NCI-H1436 (cell line): ENCODE measurements around the gene BCL3.
A peak's percentile ranks its signal among the peaks of the same experiment; 100 is the strongest.
"Not testable (repeated sequence)": the region's sequence is repeated elsewhere in the genome, so short reads cannot be mapped to it uniquely, and the experiment has no call there.

Experiments used
- DNase-seq: peaks from one replicate; lab custom pipeline; 2025; lab: John Stamatoyannopoulos, UW

The BCL3 gene

DNA sequence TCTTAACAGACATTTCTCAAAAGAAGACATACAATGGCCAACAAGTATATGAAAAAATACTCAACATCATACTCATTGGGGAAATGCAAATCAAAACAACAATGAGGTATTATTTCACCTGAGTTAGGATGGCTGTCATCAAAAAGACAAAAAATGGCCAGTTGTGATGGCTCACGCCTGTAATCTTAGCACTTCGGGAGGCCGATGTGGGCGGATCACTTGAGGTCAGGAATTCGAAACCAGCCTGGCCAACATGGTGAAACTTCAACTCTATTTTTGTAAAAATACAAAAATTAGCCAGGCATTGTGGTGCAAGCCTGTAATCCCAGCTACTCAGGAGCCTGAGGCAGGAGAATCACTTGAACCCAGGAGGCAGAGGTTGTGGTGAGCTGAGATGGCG, 27.6 kb upstream of the BCL3 start:
- DNase-seq: no peak

DNA sequence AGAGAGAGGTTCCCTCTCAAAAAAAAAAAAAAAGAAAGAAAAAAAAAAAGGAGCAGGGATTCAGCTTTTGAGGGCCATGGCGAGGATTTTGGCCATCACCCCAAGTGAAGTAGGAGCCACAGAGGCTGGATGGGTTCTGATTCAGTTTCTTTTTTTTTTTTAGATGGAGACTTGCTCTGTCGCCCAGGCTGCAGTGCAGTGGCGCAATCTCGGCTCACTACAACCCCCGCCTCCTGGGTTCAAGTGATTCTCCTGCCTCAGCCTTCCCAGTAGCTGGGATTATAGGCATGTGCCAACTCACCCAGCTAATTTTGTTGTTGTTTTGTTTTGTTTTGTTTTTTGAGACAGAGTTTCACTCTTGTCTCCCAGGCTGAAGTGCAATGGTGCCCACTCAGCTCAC, 27.1 kb upstream of the BCL3 start:
- DNase-seq: not testable (repeated sequence)

DNA sequence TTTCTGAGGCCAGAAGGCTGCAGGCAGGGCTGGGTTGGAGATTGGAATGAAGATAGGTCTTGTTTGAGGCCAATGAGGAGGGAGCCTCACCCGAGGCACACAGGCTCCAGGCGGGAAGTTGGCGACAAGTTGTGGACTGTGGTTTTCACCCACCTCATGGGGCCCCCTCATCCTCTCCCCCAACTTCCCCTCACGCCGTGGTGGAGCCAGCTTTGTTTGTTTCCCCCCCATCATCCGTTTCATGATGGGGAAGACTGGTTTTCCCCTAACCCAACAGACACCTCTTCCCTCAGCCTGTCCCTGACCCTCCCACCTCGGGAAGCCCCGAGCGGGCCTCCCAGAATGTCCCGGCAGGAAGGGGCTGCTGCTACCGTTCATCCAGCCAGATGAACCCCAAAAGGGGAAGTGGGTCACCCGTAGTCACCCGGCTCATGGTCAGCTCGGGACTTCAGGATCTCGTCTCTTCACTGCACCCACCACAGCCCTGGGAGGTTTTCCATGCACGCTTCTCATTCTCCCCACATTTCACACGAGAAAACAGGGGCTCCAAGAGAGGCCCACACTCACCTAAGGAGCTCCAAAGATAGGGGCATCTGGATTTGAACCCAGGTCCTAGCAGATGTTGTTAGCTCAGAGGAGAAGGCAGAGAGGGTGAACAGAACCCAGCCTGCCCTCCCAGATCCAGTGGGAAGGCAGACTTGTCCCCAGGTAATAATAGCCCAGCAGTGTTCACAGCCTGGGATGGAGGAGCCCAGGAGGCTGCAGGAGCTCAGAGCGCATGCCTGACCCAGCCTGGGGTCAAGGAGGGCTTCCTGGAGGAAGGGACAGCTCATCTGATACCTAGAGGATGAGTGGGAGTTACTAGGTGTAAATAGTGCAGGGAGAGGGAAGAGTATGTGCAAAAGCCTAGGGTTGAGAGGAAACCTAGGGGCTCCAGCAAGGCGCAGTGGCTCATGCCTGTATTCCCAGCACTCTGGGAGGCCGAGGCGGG, 26.1 kb upstream of the BCL3 start:
- no peak for DNase-seq

DNA sequence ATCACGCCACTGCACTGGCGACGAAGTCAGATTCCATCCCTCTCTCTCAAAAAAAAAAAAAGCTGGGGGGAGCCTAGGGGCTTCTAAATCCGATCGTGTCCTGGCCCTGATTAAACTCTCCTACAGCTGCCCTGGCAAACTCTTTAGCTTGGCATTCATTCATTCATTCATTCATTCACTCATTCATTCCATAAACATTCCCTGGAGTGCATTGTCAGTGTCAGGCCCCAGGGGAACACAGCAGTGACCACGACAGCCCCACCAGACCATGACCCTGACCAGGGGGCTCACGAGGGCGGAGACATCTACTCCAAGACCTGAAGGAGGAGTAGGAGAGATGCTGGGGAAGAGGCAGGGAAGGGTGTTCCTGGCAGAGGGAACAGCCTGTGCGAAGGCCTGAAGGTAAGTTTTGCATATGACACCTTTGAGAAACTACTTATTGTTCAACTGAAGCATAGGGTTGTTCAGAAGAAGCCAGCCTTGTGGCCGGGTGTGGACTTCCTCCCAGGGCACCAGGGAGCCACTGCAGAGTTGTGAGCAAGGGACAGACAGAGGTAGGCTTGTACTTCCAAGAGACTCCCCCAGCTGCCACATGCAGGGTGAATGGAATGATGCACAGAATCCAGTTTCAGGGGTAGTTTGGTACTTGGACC, 25.1 kb upstream of the BCL3 start:
- no peak for DNase-seq

DNA sequence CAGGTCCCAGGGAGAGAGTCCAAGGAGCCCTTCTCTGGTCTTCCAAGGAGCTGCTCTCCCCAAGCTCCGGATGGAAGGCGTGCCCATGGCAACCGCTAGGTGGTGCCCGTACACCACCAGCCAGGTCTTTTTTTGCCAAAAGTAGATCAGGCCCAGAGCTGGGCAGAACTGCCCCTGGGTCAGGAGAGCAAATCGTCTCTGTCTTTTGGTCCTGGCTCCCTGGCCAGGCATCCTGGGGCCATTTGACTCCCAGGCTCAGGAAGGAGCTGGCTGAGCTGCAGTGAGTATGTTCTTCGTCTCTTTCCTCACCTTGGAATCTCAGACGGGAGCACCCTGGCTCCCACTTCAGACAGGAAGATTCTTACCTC, 24.6 kb upstream of the BCL3 start:
- DNase-seq: peak; percentile 64

DNA sequence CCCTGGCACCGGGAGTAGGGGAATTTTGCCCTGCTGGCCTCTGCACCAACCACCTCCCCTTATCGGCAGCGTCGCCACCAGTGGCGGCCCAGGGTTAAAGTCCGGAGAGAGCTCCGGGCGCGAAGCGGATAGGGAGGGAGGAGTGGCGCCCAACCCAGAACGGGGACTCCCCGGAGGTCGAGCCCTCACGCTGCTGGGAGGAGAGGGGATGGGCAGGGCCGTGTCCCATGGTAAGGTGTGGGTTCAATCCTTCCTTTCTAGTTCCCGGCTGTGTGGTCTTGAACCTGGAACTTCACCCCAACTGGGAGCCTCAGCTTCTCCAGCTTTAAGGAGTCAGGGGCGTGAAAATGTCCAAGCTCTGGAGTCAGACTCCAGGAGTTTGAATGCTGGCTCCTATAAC, 23.3 kb upstream of the BCL3 start:
- DNase-seq: no peak

DNA sequence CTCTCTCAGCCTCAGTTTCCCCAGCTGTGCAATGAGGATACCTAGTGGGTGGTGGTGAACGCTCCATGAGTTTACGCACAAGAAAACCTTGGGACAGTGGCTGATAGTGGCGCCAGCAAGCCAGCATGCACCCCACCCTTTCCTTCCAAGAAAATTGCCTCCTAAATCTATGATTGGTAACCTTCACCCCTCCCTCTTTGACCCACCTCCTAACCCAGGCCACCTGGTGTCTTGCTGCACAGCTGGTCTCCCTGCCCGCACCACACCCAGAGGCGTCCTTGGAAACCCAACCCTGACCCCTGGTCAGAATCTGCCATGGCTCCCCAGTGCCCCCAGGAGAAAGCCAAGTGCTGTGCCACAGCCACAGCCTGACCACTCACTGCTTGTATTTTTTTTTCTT, 22.8 kb upstream of the BCL3 start:
- DNase-seq: no peak

DNA sequence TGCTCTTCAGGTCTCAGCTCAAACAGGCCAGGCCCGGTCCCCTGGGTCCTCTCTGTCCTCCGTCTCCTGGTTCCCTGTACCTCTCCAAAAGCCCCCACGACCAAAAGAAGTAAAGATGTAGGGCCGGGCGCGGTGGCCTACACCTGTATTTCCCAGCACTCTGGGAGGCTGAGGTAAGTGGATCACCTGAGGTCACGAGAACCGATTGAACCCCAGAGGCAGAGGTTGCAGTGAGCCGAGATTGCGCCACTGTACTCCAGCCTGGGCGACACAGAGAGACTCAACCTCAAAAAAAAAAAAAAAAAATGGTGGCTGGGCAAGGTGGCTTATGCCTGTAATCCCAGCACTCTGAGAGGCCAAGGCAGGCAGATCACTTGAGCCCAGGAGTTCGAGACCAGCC, 22.0 kb upstream of the BCL3 start:
- no peak for DNase-seq

DNA sequence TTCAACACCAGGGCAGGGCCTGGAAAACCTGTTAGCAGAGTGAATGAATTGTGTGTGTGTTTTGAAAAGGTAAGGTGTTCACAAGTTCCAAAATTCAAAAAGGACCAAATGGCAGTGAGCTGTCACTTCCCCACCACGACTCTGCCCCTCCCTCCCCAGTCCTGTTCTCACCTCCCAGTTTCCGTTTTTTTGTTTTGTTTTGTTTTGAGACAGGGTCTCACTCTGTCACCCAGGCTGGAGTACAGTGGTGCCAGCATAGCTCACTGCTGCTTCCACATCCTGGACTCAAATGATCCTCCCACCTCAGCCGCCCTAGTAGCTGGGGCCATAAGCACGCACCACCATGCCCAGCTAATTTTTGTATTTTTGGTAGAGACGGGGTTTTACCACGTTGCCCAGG, 20.3 kb upstream of the BCL3 start:
- no peak for DNase-seq

DNA sequence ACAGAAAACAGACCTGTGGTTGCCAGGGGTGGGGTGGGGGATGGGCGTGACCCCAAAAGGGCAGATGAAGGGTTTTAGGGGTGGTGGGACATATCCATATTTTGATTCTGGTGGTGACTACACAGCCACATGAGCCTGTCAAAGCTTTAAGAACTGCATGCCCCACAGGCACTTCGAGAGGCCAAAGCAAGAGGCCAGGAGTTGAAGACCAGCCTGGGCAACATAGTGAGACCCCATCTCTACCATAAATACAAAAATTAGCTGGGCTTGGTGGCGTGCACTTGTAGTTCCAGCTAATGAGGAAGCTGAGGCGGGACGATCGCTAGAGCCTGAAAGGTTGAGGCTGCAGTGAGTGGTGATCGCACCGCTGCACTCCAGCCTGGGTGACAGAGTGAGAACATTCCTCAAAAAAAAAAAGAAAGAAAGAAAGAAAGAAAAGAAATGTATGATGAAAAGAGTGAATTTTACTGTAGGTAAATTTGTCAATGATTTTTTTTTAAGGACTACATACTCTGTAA, 18.9 kb upstream of the BCL3 start:
- DNase-seq: no peak

DNA sequence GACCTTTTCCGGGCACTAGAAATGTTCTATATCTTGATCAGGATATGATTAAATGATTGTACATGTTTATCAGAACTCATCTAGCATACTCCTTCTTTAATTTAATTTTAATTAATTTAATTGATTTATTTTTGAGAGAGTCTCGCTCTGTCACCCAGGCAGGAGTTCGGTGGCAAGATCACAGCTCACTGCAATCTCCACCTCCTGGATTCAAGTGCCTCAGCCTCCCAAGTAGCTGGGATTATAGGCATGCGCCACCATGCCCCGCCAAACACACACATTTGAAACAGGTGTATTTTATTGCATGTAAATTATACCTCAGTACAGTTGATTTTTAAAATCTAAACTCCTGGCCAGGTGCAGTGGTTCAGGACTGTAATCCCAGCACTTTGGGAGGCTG, 17.4 kb upstream of the BCL3 start:
- no peak for DNase-seq

DNA sequence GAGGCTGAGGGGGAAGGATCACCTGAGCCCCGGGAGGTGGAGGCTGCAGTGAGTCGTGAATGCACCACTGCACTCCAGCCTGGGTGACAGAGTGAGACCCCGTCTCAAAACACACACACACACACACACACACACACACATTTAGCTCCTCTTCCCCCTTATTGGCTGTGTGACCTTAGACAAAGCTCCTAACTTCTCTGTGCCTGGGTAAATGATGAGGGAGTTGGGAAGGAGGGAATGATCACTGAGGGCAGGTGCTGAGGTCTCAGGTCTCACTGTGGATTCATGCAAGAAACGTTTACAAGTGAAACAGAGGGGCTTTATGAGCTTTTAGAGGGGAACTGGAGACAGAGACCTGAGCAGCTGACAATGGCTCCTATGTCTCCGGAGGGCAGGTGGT, 16.9 kb upstream of the BCL3 start:
- DNase-seq: no peak

DNA sequence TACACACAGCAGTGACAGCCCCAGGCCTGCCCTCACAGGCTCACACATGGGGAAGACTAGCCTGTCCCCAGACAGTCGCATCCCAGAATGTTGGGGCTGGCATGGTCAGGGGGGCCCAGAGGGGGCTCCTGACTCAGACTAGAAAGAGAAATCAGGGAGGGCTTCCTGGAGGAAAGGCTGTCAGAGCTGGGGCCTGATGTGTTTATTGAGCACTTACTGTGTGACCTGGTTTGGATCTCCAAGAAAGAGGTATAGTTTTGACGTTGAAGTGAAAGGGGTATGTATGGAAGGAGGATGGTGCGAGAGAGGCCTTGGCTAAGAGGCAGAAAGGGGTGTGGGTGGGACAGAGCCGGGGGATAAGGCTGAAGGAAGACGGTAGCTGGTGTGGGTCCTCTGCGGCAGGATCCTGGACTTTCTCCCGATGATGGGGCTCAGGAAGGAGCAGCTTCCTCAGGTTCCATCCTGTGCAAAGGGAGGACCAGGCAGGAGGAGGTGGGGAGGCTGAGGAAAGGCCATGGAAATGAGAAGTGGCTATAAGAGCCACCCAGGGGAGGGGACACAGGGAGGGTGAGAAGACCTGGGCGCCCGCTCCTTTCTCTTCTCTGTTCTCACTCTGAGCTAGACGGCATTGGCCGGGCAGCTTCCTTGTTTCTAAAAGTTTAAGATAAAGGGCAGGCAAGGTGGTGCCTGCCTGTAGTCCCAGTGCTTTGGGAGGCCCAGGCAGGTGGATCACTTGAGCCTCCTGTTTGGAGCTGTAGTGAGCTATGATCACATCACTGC, 16.1 kb upstream of the BCL3 start:
- no peak for DNase-seq

DNA sequence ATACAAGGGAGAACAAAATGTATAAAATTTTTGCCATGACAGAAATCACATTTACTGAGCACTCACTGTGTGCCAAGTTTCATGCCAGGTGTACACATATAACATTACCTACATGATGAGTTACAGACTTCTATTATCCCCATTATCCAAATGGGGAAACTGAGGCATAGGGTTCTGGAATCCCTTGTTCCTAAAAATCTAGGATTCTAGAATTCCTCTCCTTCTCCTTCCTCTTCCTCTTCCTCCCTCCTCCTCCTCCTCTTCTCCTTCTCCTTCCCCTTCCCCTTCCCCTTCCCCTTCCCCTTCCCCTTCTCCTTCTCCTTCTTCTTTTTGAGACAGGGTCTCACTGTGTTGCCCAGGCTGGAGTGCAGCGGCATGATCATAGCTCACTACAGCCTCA, 14.2 kb upstream of the BCL3 start:
- DNase-seq: no peak

DNA sequence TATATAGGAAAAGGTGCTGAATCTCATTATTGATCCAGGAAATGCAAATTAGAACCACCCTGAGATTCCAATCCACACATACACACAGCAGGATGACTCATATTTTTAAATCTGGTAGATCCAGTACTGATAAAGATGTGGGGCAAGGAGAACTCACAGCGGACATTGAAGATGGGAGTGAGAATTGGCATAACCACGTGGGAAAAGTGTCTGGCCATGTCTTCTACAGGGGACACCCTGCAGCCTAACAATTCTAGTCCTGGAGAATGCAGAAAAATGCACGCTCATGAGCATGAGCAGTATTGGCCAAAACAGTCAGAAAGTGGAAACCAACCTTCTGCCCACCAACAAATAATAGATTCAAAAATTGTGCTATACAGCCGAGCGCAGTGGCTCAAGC, 13.5 kb upstream of the BCL3 start:
- no peak for DNase-seq

DNA sequence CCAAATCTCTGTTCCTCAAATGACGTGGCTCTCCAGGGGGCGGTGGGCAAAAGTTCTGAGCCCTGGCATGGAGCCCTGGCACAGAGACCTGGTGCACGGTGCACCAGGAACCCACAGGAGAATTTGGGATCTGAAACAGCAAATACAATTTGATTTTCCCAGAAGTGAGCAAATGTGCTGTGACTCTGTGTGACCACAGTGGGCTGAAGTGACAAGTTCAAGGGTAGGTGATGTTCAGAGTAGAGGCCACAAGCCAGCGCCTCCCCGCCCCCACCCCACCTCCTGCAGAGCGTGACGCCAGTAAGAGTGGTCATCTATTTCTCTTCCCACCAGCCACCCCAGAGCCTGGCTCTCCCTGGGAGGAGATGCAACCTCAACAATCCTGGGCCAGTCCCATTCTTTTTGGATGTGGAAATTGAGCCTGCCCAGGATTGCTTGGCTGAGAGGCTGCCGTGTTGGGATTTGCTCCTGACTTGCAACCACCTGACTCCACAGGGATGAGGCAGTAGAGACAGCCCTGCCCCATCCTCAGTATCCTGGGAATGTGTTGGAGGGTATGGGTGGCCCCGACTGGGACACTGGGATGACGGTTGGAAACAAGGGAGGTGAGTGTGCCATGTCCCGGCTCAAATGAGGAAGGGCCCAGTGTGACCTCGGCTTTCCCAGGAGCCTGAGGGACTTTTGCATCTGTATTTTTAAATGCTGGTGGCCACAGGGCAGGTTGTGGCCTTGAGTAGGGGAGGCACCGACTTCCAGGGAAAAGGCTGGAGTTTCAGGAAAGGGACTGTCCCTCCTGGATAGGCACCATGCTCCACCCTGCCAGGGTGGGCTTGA, 11.1 kb upstream of the BCL3 start:
- no peak for DNase-seq

DNA sequence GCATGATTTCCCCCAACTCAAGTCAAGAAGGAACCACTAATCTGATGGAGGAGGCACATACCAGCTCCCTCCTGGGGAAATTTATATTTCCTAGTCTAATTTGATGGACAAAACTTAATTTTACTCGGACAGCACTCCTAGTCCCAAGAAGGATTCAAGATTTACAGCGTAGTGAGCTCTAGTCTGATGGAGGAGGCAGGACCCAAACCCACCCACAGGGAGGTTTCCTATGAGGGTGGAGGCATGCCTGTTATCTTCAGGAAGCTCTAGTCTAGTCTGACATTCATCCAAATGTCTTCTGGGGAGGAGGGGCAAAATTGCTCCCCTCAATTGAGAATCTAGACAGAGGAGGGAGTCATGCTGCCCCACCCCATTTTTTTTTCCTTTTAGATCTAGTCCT, 10.4 kb upstream of the BCL3 start:
- DNase-seq: no peak

DNA sequence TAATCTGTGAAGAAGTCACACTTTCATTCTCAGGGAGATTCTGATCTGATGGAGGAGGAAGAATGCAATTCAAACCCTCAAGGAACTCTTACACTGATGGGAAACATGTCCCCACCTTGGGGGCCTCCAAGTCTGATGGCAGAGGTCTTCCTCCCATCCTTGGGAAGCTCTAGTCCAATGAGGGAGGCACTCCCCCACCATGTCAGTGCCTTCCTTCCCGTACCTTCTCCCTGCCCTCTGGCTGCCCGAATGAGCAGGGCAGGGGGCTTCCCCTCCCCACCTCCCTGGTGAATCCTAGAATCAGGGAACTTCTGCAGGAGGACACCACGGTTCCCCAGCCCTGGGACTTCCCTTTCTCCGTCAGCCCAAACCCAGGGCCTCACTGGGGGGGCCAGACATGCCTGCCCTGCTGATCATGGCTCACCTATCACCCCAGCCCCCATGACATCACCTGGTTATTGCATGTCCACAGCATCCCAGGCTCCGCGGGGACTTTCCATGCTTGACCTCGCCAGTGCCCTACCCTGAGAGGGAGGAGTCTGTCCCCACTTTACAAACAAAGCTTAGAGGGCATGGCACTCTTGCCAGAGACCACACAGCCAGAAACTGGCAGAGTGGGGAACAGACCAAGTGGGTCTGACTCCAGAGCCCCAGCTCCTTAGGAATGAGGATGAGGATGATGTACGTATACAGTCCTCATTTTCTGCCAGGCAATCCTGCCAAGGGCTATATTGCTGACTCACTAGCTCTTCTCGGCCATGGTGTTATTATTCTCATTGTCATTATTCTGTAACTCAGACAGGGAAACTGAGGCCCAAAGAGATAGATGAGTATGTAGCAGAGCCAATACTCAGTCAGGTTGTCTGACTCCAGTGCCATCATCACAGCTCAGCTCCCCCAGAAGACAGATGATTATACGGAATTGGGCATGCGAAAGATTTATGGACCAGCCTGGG, 9.6 kb upstream of the BCL3 start:
- no peak for DNase-seq

DNA sequence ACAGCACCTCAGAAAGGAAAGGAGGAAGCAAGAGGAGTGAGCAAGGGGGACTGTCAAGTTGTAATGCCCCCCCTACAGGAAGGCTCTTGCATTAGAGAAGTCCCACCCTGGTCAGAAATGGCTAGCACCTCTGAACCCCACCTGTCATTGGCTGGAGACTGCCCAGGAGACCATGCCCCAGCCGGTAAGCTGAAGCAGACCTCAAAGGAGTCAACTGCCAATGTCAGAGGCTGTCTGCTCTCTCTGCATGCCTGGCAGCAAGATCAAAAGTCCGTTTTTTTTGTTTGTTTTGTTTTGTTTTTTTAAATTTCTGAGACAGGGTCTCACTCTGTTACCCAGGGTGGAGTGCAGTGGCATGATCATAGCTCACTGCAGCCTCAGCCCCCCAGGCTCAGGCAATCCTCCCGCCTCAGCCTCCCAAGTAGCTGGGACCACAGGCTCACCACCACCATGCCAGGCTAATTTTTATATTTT, 8.1 kb upstream of the BCL3 start:
- no peak for DNase-seq

DNA sequence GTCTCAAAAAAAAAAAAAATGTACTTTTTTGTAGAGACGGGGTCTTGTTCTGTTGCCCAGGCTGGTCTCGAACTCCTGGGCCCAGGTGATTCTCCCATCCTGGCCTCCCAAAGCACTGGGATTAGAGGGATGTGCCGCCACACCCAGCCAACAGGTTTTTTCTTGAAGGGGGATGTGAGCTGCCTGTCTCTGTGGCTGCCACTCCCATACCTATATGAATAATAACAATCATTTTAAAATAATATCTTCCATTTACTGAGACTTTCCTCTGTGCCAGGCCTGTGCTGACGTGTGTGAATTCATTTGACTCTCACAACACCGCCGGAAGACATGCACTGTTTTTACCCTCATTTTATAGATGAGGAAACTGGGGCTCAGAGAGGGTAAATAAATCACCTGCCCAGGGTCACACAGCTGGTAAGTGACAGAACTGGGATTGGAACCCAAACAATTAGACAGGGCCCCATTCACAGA, 7.2 kb upstream of the BCL3 start:
- no peak for DNase-seq
